ENCODE data around the gene SMC1A.

DNA sequence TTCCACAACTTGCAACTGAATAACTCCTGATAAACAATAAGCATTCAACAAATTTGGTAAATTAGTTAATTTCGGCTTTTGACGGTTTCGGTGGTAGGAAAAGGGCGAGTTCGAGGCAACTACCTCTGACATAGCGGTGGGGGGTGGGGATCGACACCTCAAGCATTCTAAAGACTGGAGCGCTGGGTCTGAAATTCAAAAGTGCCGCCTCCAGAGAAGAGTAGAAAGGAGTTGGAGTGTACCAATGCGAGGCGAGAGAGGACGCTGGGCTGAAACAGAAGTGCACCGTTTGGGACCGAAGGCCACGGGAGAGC is 725 bp downstream of the SMC1A start:
- TF ChIP-seq, protein P1, sequence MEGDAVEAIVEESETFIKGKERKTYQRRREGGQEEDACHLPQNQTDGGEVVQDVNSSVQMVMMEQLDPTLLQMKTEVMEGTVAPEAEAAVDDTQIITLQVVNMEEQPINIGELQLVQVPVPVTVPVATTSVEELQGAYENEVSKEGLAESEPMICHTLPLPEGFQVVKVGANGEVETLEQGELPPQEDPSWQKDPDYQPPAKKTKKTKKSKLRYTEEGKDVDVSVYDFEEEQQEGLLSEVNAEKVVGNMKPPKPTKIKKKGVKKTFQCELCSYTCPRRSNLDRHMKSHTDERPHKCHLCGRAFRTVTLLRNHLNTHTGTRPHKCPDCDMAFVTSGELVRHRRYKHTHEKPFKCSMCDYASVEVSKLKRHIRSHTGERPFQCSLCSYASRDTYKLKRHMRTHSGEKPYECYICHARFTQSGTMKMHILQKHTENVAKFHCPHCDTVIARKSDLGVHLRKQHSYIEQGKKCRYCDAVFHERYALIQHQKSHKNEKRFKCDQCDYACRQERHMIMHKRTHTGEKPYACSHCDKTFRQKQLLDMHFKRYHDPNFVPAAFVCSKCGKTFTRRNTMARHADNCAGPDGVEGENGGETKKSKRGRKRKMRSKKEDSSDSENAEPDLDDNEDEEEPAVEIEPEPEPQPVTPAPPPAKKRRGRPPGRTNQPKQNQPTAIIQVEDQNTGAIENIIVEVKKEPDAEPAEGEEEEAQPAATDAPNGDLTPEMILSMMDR (IDR thresholded peaks at IDR 0.05): no peak
- no peak for TF ChIP-seq POLR2A (IDR thresholded peaks at IDR 0.05)
- no peak for TF ChIP-seq EP300 (IDR thresholded peaks at IDR 0.05)
